Body of pancreas (tissue), 4 donors: ENCODE data around the gene FREY1. TPM values are rescaled to one million over a fixed set of nuclear protein-coding genes. Genes with fewer than 3 reads are reported as not detected.

Experiments
- ATAC-seq: fragments of 150-250 bp; one replicate; pipeline ENCODE4 v1.9.1; 2016
- DNase-seq, 4 donors: peaks; one replicate each; pipeline ENCODE4 v3.0.0-alpha.2; 2019
- H3K27ac ChIP-seq, 4 donors: fragments of 200-600 bp; sonication (generic); 1 replicate in 3 of 4; 2 replicates in 1 of 4; pipeline versions ENCODE4 v1.5.1 to v1.6.1; 2016 to 2019; ENCODE audit warnings: mild to moderate bottlenecking in 1 of 4, mixed read lengths in 1 of 4, moderate library complexity in 1 of 4
- H3K27me3 ChIP-seq, 2 donors: fragments of 200-600 bp; sonication (generic); one replicate each; pipeline ENCODE4 v1.6.0; 2016; ENCODE audit warnings: mild to moderate bottlenecking in 1 of 2
- H3K36me3 ChIP-seq, 2 donors: fragments of 200-600 bp; sonication (generic); replicated peaks in 1 of 2; 2 replicates each; pipeline ENCODE4 v1.5.1; 2016; ENCODE audit warnings: low read depth in 2 of 2; ENCODE audit not compliant: insufficient read depth in 1 of 2
- H3K4me1 ChIP-seq: fragments of 200-600 bp; sonication (generic); one replicate; pipeline ENCODE4 v1.6.0; 2016
- H3K4me3 ChIP-seq, 2 donors: fragments of 200-600 bp; sonication (generic); 1 replicate in 1 of 2; 2 replicates in 1 of 2; pipeline ENCODE4 v1.5.1; 2016 to 2019
- H3K9me3 ChIP-seq, 3 donors: fragments of 200-600 bp; sonication (generic); 1 replicate in 2 of 3; 2 replicates in 1 of 3; pipeline ENCODE4 v1.5.1; 2016
- POLR2A ChIP-seq, 3 donors: fragments of 450-650 bp; IDR thresholded peaks; one replicate each; pipeline ENCODE4 v1.6.1; 2016; ENCODE audit warnings: antibody characterized with exemption in 3 of 3, mild to moderate bottlenecking in 2 of 3
- WGBS, 2 donors: methylation state at CpG; one replicate each; pipeline ENCODE4 v1.1.5; 2017; 5-methylcytosine and 5-hydroxymethylcytosine counted together
- intact Hi-C: fragments of 100-400 bp; cut with DNase I; formaldehyde crosslinking; loops from one replicate; pipeline ENCODE4 v1.15.1; 2023
- total RNA-seq, 2 donors: library from RNA; depleted of rRNA; stranded (reverse); fragments of >200 nt; gene quantifications; one replicate each; pipeline ENCODE4 v1.1.0, GENCODE V29; 2016
- TF ChIP-seq, protein P1 (sequence below), 7 experiments: fragments of 450-650 bp in 4 of 7; fragments of 200-600 bp in 3 of 7; sonication (generic) in 3 of 7; IDR thresholded peaks; one replicate each; pipeline ENCODE4 v1.5.1; 2016 to 2019; ENCODE audit warnings: antibody characterized with exemption in 7 of 7

The FREY1 gene
- total RNA-seq, 2 donors from 2014 or later, result 2.3 to 8.2 TPM

DNA sequence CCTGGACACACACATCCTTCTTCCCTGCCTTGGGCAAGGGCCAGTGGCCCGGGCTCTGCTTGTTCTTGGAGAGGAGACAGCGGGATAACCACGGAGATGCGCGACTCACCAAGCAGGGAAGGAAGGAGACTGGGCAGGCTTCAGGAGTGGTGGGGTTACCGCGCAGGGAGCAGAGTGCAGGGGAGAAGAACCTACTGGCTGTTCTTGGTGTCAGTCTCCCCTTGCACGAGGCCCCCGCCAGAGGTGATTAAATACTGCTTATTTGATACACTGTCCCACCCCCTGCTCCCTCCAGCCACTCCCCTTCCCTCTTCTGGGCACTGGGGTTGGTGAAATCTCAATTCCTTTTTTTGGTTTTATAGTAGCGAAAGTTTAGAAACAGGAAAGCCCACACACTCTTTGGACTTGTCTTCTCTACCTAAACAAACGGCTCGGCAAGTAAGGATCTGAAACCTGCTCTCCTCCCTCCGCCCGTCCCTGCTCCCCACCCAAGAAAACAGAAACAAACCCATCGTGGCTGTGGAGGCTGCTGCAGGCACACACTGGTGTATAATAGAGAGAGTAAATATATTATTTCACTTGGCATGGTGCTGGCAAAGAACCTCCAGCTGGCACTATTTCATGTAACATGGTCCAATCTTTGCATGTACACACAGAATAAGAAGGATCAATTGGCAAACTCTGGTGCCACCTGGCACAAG is 26.2 kb upstream of the FREY1 start:
- Histone ChIP-seq H3K27ac (peak overlapping the region in 2 of 4 donors; percentile 45 to 52), H3K9me3 (no peaks in the 10 kb centered on the region), H3K4me3 (no peak overlapping the region), H3K36me3 (peaks cover 0 to 5% of the 10 kb centered on the region in 2 donors), H3K27me3 (no peaks in the 10 kb centered on the region), H3K4me1 (peaks cover 30% of the 10 kb centered on the region)
- TF ChIP-seq, protein P1, sequence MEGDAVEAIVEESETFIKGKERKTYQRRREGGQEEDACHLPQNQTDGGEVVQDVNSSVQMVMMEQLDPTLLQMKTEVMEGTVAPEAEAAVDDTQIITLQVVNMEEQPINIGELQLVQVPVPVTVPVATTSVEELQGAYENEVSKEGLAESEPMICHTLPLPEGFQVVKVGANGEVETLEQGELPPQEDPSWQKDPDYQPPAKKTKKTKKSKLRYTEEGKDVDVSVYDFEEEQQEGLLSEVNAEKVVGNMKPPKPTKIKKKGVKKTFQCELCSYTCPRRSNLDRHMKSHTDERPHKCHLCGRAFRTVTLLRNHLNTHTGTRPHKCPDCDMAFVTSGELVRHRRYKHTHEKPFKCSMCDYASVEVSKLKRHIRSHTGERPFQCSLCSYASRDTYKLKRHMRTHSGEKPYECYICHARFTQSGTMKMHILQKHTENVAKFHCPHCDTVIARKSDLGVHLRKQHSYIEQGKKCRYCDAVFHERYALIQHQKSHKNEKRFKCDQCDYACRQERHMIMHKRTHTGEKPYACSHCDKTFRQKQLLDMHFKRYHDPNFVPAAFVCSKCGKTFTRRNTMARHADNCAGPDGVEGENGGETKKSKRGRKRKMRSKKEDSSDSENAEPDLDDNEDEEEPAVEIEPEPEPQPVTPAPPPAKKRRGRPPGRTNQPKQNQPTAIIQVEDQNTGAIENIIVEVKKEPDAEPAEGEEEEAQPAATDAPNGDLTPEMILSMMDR (IDR thresholded peaks at IDR 0.05), result no peak
- TF ChIP-seq POLR2A (IDR thresholded peaks at IDR 0.05), result no peak
- intact Hi-C loops, result no loop called here
- DNase-seq (peak; percentile 37 to 74 (median 70)), ATAC-seq (peak; percentile 36)
- WGBS, 2 donors, result 51 to 55% methylated on average over 15 of the region's 15 CpGs

DNA sequence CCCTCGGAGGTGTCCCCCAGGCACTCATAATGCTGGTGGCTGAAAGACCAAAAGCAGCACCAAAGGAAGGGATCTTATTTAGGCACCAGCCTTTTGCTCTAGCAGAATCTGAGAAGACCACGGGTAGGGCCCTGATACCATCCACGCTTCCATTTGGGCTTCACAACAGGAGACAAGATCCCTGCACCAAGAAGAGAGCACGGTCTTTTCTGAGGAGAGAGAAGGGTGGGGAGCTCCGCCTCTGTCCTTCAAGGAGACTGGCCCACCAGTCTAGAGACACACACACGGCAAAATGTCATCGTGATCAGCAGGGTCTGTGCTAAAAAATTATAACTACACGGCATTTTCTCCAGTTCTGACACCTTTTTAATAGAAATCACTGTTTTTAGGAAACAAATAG is 25.1 kb upstream of the FREY1 start:
- intact Hi-C loops, result no loop called here
- no peak for DNase-seq
- Histone ChIP-seq H3K4me1 (peaks cover 30% of the 10 kb centered on the region), H3K27me3 (no peaks in the 10 kb centered on the region), H3K36me3 (peaks cover 0 to 10% of the 10 kb centered on the region in 2 donors), H3K27ac (no peak overlapping the region), H3K9me3 (no peaks in the 10 kb centered on the region), H3K4me3 (no peak overlapping the region)
- ATAC-seq, result no peak
- TF ChIP-seq, protein P1 (IDR thresholded peaks at IDR 0.05), result no peak
- no peak for TF ChIP-seq POLR2A (IDR thresholded peaks at IDR 0.05)
- 90 to 95% methylated on average over 7 to 8 of the region's 8 CpGs for WGBS, 2 donors

DNA sequence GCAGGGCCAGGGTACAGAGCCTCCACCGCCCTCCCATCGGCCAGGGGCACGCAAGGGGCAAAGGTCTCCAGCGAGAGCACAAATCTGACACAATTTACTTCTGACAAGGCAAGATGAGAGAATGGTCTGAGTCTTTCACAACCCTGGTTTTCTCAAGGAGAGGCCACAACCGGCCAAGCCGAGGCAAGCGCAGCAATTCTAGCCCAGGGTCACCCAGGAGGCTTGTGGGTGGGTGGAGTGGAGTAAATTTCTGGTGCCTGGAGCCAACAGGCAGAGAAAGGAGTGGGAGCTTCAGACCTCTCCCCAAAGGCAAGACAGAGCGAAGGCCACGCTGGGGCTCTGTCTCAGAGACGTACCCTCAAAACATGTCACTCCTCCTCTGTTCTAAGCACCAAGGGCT is 24.7 kb upstream of the FREY1 start:
- intact Hi-C loops, result no loop called here
- Histone ChIP-seq H3K4me3 (no peak overlapping the region), H3K27me3 (no peaks in the 10 kb centered on the region), H3K36me3 (peaks cover 0 to 10% of the 10 kb centered on the region in 2 donors), H3K4me1 (peaks cover 30% of the 10 kb centered on the region), H3K9me3 (no peaks in the 10 kb centered on the region), H3K27ac (no peak overlapping the region)
- ATAC-seq, result no peak
- WGBS, 2 donors, result 90 to 95% methylated on average over 10 of the region's 10 CpGs
- no peak for TF ChIP-seq POLR2A (IDR thresholded peaks at IDR 0.05)
- TF ChIP-seq, protein P1 (IDR thresholded peaks at IDR 0.05), result no peak
- no peak for DNase-seq

DNA sequence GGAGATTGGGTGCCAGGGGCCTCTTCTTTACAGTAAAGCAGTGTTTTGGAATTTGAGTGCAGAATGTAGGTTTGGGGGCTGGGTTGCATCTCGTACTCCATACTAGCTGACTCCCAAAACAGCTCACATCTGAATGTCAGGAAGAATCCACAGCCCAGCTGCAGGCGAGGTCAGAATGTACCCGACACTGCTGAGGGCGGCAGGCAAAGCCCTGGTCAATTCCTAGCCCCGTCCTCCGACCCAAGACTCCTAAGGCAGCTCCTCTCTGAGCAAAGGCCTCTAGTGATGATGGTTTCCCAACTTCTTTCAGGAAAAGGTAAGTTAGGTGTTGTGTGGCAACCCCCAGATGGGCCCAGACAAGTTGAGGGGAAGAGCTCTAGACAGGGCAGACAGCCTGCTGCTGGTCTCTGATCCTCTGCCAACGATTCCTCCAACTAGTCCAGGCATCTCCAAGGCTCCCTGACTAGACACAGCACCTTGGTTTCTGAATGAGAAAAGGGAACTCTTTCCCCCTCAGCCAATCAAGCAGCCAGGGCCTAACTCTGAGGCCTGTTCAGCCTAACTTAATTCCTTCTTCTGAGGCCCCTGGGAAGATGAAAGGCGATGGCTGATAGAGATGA is 24.0 kb upstream of the FREY1 start:
- Histone ChIP-seq H3K4me1 (peaks cover 30% of the 10 kb centered on the region), H3K9me3 (no peaks in the 10 kb centered on the region), H3K36me3 (peaks cover 0 to 10% of the 10 kb centered on the region in 2 donors), H3K27me3 (no peaks in the 10 kb centered on the region), H3K27ac (no peak overlapping the region), H3K4me3 (no peak overlapping the region)
- intact Hi-C loops, result no loop called here
- ATAC-seq (no peak), DNase-seq (no peak)
- TF ChIP-seq, protein P1 (IDR thresholded peaks at IDR 0.05), result no peak
- no peak for TF ChIP-seq POLR2A (IDR thresholded peaks at IDR 0.05)
- 84 to 94% methylated on average over 8 of the region's 8 CpGs for WGBS, 2 donors
